ENCODE measurements around the gene TPSG1.

DNA sequence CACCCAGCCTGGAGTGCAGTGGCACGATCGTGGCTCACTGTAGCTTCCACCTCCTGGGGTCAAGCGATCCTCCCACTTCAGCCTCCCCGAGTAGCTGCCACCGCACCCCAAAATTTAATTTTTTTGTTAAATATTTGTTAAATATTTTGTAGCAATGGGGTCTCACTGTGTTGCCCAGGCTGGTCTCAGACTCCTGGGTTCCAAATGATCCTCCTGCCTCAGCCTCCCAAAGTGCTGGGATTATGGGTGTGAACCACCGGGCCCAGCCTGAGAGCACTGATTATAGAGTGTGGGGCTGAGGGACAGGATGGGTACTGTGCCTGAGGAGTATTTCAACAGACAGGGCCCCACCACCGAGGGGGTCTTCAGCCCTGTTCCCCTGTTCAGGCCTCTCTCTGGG, 35.6 kb downstream of the TPSG1 start:
- TF ChIP-seq, protein P1, sequence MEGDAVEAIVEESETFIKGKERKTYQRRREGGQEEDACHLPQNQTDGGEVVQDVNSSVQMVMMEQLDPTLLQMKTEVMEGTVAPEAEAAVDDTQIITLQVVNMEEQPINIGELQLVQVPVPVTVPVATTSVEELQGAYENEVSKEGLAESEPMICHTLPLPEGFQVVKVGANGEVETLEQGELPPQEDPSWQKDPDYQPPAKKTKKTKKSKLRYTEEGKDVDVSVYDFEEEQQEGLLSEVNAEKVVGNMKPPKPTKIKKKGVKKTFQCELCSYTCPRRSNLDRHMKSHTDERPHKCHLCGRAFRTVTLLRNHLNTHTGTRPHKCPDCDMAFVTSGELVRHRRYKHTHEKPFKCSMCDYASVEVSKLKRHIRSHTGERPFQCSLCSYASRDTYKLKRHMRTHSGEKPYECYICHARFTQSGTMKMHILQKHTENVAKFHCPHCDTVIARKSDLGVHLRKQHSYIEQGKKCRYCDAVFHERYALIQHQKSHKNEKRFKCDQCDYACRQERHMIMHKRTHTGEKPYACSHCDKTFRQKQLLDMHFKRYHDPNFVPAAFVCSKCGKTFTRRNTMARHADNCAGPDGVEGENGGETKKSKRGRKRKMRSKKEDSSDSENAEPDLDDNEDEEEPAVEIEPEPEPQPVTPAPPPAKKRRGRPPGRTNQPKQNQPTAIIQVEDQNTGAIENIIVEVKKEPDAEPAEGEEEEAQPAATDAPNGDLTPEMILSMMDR (IDR thresholded peaks at IDR 0.05; ENCODE audit: insufficient read depth, low read length, poor library complexity, severe bottlenecking) = no peak
- TF ChIP-seq EZH2phosphoT487 (conservative IDR thresholded peaks at IDR 0.05; ENCODE audit: low read length) = no peak

Data from SU-DHL-6 (cell line).